Esophagus muscularis mucosa (tissue), 3 donors: ENCODE measurements around the gene ISG15.

Experiments used
- POLR2A ChIP-seq: fragments of 450-650 bp; IDR thresholded peaks from one replicate; pipeline ENCODE4 v1.6.1; 2017; ENCODE audit warnings: antibody characterized with exemption, moderate library complexity, mild to moderate bottlenecking, low read depth
- TF ChIP-seq, protein P1 (sequence below), 3 experiments: fragments of 200-600 bp in 2 of 3; fragments of 450-650 bp in 1 of 3; sonication (generic) in 2 of 3; IDR thresholded peaks; one replicate each; pipeline ENCODE4 v1.5.1; 2017 to 2019; ENCODE audit warnings: antibody characterized with exemption in 3 of 3, mild to moderate bottlenecking in 2 of 3, moderate library complexity in 1 of 3

DNA sequence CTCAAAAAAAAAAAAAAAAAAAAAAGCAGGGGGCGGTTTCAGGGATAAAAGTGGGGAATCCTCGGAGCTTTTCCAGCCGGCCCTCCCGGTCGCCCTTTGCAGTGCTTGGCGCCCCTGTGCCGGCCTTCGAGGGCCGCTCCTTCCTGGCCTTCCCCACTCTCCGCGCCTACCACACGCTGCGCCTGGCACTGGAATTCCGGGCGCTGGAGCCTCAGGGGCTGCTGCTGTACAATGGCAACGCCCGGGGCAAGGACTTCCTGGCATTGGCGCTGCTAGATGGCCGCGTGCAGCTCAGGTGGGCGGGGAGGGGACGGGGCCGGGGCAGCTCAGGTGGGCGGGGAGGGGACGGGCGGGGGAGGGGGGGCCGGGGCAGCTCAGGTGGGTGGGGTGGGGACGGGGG lies 35.5 kb downstream of the ISG15 start:
- TF ChIP-seq POLR2A, result no peak
- TF ChIP-seq, protein P1, sequence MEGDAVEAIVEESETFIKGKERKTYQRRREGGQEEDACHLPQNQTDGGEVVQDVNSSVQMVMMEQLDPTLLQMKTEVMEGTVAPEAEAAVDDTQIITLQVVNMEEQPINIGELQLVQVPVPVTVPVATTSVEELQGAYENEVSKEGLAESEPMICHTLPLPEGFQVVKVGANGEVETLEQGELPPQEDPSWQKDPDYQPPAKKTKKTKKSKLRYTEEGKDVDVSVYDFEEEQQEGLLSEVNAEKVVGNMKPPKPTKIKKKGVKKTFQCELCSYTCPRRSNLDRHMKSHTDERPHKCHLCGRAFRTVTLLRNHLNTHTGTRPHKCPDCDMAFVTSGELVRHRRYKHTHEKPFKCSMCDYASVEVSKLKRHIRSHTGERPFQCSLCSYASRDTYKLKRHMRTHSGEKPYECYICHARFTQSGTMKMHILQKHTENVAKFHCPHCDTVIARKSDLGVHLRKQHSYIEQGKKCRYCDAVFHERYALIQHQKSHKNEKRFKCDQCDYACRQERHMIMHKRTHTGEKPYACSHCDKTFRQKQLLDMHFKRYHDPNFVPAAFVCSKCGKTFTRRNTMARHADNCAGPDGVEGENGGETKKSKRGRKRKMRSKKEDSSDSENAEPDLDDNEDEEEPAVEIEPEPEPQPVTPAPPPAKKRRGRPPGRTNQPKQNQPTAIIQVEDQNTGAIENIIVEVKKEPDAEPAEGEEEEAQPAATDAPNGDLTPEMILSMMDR (IDR thresholded peaks at IDR 0.05), result no peak
